Endodermal cell (in vitro differentiated cells): ENCODE measurements around the gene VIPR1. TPM values are rescaled to one million over a fixed set of nuclear protein-coding genes. Genes with fewer than 3 reads are reported as not detected.

ENCODE experiments used
- DNase-seq: peaks from one replicate; pipeline ENCODE4 v3.0.0-alpha.2; 2017
- H3K27ac ChIP-seq: 2 replicates; pipeline ENCODE4 v1.5.1; 2013; ENCODE audit warnings: mild to moderate bottlenecking, low read depth, low read length, moderate library complexity
- H3K27me3 ChIP-seq: 2 replicates; pipeline ENCODE4 v1.6.1; 2013; ENCODE audit warnings: mild to moderate bottlenecking, low read length, moderate library complexity; ENCODE audit not compliant: insufficient read depth, control insufficient read depth, poor library complexity, severe bottlenecking
- H3K36me3 ChIP-seq: 2 replicates; pipeline ENCODE4 v1.7.0; 2013; ENCODE audit warnings: mild to moderate bottlenecking, low read length, moderate library complexity; ENCODE audit not compliant: control insufficient read depth, insufficient read depth
- H3K4me1 ChIP-seq: one replicate; pipeline ENCODE4 v1.7.0; 2013; ENCODE audit warnings: low read length; ENCODE audit not compliant: control insufficient read depth, insufficient read depth
- H3K4me3 ChIP-seq: 2 replicates; pipeline ENCODE4 v1.5.1; 2013; ENCODE audit warnings: mild to moderate bottlenecking, low read length, moderate library complexity
- H3K9ac ChIP-seq: 2 replicates; pipeline ENCODE4 v1.6.1; 2013; ENCODE audit warnings: mild to moderate bottlenecking, low read length, moderate library complexity; ENCODE audit not compliant: poor library complexity, severe bottlenecking; ENCODE audit errors: extremely low read depth
- H3K9me3 ChIP-seq: 2 replicates; pipeline ENCODE4 v1.6.1; 2013; ENCODE audit warnings: mild to moderate bottlenecking, low read length, moderate library complexity; ENCODE audit not compliant: control insufficient read depth
- H3K27ac Mint-ChIP-seq: 2 replicates; pipeline ENCODE4 v1.8.0; 2020; ENCODE audit warnings: mixed read lengths
- H3K27me3 Mint-ChIP-seq: 2 replicates; pipeline ENCODE4 v1.8.0; 2021; ENCODE audit warnings: mild to moderate bottlenecking, mixed read lengths; ENCODE audit not compliant: insufficient read depth
- H3K36me3 Mint-ChIP-seq: 2 replicates; pipeline ENCODE4 v1.8.0; 2020; ENCODE audit warnings: low read depth, mixed read lengths
- H3K4me1 Mint-ChIP-seq: 2 replicates; pipeline ENCODE4 v1.8.0; 2020; ENCODE audit warnings: mixed read lengths
- H3K4me3 Mint-ChIP-seq: 2 replicates; pipeline ENCODE4 v1.8.0; 2020; ENCODE audit warnings: mild to moderate bottlenecking, moderate library complexity, mixed read lengths
- H3K9me3 Mint-ChIP-seq: 2 replicates; pipeline ENCODE4 v1.8.0; 2020; ENCODE audit warnings: mild to moderate bottlenecking, mixed read lengths
- WGBS, 2 experiments: methylation state at CpG; one replicate each; pipeline versions ENCODE4 v1.1.5 to v1.1.7; 2013; ENCODE audit warnings: missing lambda C conversion rate in 2 of 2, mixed read lengths in 1 of 2; ENCODE audit not compliant: insufficient coverage in 1 of 2, insufficient read length in 1 of 2; 5-methylcytosine and 5-hydroxymethylcytosine counted together
- total RNA-seq, 2 donors: library from RNA; stranded (reverse); fragmentation: NEBNext Ultra II Directional in 1 of 2; extraction: Animal tissue kit (Norgen Biotek cat#: 25700) in 1 of 2; gene quantifications; 2 replicates in 1 of 2; 3 replicates in 1 of 2; pipeline ENCODE4 v1.2.1, GENCODE V29; 2021
- TF ChIP-seq, protein P1 (sequence below): fragments of 200-600 bp; sonication (generic); conservative IDR thresholded peaks from 2 replicates; pipeline ENCODE4 v1.5.0; 2021; ENCODE audit warnings: antibody characterized with exemption, mild to moderate bottlenecking

VIPR1 gene
- total RNA-seq, 2 donors from 2014 or later = 12.9 to 14.7 TPM

DNA sequence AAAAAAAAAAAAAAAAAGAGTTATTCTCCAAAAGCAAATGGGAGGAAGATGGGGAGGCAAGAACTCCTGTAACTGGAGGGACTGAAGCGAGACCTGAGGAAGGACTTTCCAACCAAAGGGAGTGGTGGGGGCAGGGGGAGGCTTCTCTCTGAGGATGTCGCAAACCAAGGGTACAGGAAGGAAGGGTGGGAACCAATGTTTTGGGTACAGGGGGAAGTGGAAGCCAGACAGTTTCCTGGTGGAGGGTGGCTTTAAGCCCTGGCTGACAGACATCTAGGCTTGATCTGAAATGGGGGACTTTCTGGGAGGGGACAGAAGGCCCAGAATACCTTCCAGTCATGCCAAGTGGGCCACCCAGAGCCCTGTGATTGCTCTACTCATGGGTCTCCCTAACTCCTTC, 27.0 kb downstream of the VIPR1 start:
- Histone ChIP-seq H3K9me3 (no peaks in the 10 kb centered on the region), H3K4me1 (no peaks in the 10 kb centered on the region), H3K9ac (no peak overlapping the region), H3K27me3 (no peaks in the 10 kb centered on the region), H3K27ac (no peak overlapping the region), H3K4me3 (no peak overlapping the region), H3K36me3 (no peaks in the 10 kb centered on the region)
- 94 to 100% methylated on average over 2 of the region's 2 CpGs for WGBS, 2 experiments
- Mint-ChIP-seq H3K4me1 (peaks cover 6% of the 10 kb centered on the region), H3K27ac (no peak overlapping the region), H3K9me3 (no peaks in the 10 kb centered on the region), H3K27me3 (no peaks in the 10 kb centered on the region), H3K4me3 (no peak overlapping the region), H3K36me3 (peaks cover 6% of the 10 kb centered on the region)
- no peak for DNase-seq
- TF ChIP-seq, protein P1, sequence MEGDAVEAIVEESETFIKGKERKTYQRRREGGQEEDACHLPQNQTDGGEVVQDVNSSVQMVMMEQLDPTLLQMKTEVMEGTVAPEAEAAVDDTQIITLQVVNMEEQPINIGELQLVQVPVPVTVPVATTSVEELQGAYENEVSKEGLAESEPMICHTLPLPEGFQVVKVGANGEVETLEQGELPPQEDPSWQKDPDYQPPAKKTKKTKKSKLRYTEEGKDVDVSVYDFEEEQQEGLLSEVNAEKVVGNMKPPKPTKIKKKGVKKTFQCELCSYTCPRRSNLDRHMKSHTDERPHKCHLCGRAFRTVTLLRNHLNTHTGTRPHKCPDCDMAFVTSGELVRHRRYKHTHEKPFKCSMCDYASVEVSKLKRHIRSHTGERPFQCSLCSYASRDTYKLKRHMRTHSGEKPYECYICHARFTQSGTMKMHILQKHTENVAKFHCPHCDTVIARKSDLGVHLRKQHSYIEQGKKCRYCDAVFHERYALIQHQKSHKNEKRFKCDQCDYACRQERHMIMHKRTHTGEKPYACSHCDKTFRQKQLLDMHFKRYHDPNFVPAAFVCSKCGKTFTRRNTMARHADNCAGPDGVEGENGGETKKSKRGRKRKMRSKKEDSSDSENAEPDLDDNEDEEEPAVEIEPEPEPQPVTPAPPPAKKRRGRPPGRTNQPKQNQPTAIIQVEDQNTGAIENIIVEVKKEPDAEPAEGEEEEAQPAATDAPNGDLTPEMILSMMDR = no peak

DNA sequence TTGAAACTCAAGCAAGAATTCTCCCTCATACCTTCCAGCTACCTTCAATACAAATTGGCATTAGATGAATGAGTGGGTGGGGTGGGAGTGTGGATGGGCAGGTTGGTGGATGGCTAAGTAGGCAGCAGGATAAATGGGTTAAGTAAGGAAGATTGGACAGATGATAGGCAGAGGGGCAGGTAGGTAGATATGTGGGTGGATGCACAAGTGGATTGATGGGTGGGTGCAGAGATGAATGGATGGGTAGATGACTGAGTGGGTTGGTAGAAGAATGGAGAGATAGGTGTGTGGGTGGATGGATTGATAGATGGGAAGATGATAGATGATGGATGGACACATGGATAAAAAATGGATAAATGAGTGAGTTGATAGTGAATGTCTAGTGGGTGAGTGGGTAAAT, 27.6 kb downstream of the VIPR1 start:
- no peaks in the 10 kb centered on the region for H3K9me3 ChIP-seq
- no peak overlapping the region for H3K9ac ChIP-seq
- Mint-ChIP-seq H3K9me3 (no peaks in the 10 kb centered on the region), H3K4me1 (peaks cover 6% of the 10 kb centered on the region), H3K27me3 (no peaks in the 10 kb centered on the region), H3K4me3 (no peak overlapping the region), H3K27ac (no peak overlapping the region), H3K36me3 (peaks cover 4% of the 10 kb centered on the region)
- H3K27me3 ChIP-seq = no peaks in the 10 kb centered on the region
- H3K36me3 ChIP-seq = no peaks in the 10 kb centered on the region
- no peaks in the 10 kb centered on the region for H3K4me1 ChIP-seq
- no peak overlapping the region for H3K27ac ChIP-seq
- DNase-seq = no peak
- no peak overlapping the region for H3K4me3 ChIP-seq
- TF ChIP-seq, protein P1 = no peak

DNA sequence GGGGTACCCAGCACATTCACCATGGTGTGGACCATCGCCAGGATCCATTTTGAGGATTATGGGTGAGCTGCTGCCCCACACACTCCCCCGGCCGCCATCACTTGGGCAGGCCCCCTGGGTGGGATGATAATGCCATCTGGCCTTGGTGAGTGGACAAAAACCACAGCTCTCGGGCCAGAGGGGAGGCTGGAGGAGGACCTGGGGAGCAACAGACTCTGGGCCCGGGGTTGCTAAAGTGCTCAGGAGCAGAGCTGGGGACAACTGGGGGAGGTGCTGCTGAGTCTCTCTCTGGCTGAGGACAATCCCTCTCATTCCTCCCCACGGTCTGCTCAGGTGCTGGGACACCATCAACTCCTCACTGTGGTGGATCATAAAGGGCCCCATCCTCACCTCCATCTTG, 29.0 kb downstream of the VIPR1 start:
- Histone ChIP-seq H3K9me3 (no peaks in the 10 kb centered on the region), H3K9ac (no peak overlapping the region), H3K4me1 (no peaks in the 10 kb centered on the region), H3K27me3 (no peaks in the 10 kb centered on the region), H3K27ac (no peak overlapping the region), H3K4me3 (no peak overlapping the region), H3K36me3 (no peaks in the 10 kb centered on the region)
- Mint-ChIP-seq H3K27me3 (no peaks in the 10 kb centered on the region), H3K27ac (no peak overlapping the region), H3K36me3 (peaks cover 4% of the 10 kb centered on the region), H3K4me3 (no peak overlapping the region), H3K9me3 (no peaks in the 10 kb centered on the region), H3K4me1 (peaks cover 6% of the 10 kb centered on the region)
- DNase-seq = no peak
- 85 to 100% methylated on average over 2 to 6 of the region's 6 CpGs for WGBS, 2 experiments
- TF ChIP-seq, protein P1 = no peak
